Measurements from ENCODE around the gene CUEDC1.
A peak's percentile ranks its signal among the peaks of the same experiment; 100 is the strongest.
"Not testable (repeated sequence)": the region's sequence is repeated elsewhere in the genome, so short reads cannot be mapped to it uniquely, and the experiment has no call there.

Gene CUEDC1

DNA sequence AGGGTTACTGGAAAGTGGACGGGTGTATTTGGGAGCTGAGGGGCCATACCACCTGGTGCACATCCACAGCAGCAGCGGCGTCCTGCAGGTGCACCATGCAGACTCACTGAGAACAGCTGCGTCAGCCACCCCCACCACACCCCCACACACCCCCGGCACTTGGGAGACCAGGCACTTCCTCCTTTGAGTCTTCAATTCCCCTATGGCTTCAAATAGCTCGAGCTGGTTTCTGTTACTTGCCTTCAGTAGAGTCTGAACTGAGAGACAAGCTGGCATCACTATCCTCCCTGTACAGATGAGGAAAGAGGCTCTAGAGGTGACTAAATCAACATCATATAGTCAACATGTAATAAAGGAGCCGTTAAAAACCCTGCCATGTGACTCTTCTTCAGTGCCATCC, 15.4 kb downstream of the CUEDC1 start:
- no peak for DNase-seq (ENCODE audit: low read depth in 4 of 4, low spot score in 1 of 4)

DNA sequence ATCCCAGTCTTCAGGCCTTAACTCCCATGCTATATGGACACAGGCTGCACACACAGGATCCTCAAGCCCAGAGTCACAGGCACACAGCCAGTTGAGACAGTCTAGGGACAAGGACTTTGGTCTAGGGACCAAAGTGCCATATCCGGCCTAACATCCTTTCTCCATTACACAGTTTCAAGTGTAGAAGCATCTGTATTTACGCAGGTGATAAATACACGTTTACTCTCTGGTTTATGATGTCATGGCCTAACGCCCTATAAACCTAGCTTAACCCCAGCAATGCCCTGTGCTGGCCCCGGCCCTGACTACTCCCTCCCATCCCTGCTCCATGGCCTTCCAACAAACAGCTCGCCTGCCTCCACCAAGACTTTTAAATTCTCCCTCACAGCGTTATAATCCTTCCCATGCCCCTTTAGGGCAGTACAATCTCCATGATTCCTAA, 17.1 kb downstream of the CUEDC1 start:
- DNase-seq (ENCODE audit: low read depth in 4 of 4, low spot score in 1 of 4) = no peak

DNA sequence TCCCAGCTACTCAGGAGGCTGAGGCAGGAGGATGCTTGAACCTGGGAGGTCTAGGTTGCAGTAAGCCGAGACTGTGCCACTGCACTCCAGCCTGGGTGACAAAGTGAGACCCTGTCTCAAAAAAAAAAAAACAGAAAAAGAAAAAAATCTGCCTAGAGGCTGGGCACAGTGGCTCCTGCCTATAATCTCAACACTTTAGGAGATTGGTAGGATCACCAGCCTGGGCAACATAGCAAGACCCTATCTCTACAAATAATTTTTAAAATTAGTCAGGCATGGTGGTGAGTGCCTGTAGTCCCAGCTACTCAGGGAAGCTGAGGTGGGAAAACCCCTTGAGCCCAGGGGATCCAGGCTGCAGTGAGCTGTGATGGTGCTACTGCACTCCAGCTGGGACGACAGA, 17.7 kb downstream of the CUEDC1 start:
- no peak for DNase-seq (ENCODE audit: low read depth in 4 of 4, low spot score in 1 of 4)

DNA sequence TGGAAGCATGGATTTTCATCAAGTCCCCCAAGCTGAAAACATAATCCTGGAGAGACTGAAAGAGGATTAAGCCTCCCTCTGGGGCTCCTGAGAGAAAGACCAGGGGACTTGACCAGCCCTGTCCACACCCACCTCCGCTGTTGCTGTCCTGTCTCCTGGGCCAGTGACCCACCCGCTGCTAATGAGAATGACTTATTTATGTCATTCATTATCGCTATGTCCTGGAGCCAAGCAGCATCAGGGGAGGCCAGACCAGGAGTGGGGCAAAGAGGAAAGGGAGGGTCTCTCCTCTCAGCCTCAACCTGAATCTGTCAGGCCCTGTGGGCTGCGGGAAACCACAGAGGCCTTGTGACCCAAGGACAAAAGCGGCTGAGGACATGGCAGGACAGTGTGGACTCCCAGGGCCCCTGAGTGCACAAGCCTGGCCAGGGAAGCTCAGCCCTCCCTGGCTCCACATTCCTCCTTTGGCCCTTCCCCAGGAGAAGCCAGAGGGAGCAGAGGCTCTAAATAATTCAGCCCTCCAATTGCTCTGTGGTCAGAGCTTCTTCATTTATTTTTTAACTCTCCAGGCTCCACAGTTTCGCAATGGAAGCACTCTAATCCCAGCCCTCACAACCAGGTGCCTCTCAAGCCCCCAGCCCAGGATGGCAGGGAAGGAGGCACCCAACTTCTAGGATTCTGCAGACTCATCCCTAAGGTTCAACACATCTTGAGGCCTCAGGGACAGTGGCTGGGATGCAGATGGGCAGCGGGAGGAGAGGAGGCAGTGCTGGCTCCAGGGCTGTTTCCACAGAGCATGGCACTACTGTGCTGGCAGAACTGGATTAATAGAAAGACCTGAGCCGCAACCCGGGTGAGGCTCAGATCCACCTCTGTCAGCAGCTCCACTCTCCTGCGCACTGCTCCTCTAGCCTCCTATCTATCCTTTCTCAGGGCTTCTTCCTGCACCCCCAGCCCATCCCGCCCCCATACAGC, 19.1 kb downstream of the CUEDC1 start:
- DNase-seq (ENCODE audit: low read depth in 4 of 4, low spot score in 1 of 4) = no peak

DNA sequence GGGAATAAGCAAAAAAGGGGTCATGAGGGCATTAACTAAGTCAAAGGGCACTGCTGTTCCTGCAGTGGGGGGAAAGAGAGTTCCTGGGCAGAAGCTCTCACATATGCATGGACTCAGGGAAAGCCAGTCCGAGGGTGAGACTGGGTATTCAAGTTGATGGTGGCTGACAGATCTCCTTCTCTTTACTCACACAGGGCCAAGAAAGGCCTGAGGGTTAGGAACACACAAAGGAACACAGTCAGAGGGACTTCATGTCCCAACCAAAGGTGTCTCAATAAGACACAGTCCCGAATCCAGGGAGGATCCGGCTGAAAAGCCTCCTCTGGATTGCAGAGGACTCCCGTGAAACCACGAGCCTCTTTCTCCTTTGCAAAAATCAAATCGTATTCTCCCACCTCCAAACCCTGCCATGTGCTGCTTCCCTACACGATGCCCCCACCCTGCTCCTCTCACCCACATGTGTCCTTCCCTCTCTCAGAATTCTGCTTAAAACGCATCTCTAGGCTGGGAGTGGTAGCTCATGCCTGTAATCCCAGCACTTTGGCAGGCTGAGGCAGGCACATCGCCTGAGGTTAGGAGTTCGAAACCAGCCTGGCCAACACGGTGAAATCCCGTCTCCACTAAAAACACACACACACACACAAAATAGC, 23.6 kb downstream of the CUEDC1 start:
- DNase-seq (ENCODE audit: low read depth in 4 of 4, low spot score in 1 of 4) = no peak

DNA sequence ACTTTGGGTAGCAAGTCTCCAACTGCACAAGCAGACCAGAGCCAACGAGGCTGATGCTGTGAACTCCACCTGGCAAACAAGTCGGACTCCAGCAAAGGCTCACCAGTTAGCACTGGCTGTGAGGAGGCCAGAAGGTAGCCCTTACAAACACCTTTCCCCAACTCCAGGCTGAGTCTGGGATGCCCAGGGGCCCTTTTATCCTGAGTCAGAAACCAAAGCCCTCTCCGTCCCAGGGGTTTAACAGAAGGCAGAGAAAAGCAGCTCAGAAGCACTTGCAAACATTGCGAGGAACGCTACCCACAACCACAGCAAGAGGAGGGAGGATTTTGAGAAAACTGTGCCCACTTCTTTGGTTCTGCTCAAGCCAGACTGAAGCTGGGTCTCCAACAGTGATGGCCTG, 25.0 kb downstream of the CUEDC1 start:
- no peak for DNase-seq (ENCODE audit: low read depth in 4 of 4, low spot score in 1 of 4)

DNA sequence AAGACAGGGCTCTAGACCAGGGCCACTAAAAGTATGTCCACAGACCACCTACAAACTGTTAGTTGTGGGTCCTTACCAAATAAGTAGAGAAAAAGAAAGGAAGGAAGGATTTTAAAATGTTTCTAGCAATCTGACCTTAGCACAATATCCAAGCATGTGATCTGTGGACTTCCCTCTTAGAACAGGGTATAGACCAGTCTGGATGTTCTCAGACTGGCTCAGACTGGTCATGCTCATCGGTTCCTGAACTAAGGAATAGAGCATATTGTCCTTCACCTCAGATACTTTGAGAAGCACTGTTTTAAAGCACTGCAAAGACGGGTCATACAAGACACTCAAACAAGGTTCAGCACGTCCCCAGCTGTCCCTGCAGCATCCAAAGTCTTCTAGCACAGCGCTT, 25.8 kb downstream of the CUEDC1 start:
- no peak for DNase-seq (ENCODE audit: low read depth in 4 of 4, low spot score in 1 of 4)

DNA sequence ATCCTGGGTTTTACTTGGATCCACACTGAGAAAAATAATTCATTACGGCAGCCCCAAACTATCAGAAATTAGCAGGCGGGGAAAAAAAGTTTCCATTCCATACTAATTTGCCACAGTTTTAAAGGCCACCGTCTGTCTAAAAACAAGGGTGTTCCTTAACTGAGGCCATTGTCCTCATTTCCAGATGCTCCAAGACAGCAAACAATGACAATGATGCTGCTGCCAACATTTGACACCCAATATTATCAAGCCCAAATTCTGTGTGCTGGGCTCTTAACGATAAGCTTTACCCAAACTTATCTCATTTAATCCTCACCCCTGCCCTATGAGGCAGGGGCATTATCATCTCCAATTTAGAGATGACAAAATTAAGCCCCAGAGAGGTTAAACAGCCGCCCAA, 26.3 kb downstream of the CUEDC1 start:
- DNase-seq (ENCODE audit: low read depth in 4 of 4, low spot score in 1 of 4) = no peak

DNA sequence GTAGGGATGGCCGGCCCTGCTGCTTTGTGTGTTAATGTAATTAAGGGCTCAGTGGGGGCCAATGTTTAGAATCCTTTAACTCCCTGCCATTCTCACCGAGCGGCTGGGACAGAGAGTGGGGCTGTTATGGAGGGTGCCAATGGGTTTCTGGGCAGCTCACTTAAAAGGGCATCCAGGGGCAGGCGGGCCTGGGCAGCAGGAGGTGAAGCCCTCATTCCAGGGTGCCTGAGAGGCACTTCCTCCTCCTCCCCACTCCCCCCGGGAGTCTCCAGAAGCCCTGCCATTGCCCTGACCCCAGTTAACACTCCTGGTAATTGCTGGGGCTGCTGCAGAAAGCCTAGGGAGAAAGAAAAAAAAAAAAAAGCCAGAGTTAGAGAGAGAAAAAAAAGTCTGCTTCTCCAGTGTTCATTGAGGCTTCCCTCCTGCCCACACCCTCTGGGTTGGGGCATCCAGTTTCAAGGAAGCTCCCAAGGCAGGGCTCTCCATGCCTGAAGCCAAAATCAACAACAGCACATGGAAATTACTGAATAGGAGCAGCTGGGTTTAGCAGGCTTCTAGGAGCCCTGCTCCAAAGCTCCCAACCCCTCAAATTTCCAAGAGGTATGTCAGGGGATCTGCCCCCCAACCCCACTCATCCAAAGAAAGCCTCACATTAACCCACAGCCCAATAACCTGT, 28.0 kb downstream of the CUEDC1 start:
- DNase-seq (ENCODE audit: low read depth in 4 of 4, low spot score in 1 of 4) = no peak

DNA sequence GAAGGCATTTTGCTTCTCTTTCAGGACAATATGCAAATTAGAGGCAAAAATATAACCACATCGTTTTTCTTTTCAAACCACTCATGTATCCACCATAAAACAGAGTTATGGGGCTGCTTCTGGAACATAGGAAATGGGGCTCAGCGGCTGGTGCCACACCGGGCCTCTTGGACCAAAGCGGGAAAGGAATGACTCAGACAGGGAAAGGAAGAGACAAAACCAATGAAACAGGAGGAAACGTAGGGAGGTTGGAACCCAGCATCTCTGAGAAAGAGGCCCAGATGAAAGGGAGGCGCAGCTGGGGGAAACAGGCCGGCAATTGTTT, 28.5 kb downstream of the CUEDC1 start:
- no peak for DNase-seq (ENCODE audit: low read depth in 4 of 4, low spot score in 1 of 4)

DNA sequence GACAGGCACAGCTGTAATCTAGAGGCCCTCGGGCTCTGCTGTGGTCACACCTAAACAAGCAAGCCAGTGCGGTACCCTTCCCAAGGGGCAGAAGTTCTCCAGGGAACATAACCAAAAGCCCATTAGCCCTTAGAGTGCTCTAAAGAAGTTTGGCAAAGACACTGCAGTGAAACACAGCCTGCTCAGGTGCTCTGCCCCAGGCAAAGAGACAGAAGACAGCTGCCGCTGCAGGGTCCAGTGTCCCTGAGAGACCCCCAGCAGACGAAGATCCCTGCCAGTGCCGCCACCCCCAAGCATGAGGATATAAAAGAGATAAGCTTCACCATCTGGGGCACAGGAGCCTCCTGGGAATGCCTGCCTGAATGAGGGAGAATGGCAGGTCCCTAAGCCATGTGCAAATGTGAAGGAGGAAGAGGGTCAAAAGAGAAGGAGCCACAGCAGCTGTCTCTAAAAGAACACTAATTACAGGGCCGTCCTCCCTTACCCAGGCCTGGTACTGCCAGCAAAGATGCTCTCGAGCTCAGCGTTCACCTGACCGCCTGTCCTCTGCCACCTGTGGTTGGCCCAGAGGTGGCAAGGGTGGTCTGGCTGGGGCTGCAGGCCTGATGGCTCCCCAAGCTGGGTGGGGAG, 29.7 kb downstream of the CUEDC1 start:
- no peak for DNase-seq (ENCODE audit: low read depth in 4 of 4, low spot score in 1 of 4)

DNA sequence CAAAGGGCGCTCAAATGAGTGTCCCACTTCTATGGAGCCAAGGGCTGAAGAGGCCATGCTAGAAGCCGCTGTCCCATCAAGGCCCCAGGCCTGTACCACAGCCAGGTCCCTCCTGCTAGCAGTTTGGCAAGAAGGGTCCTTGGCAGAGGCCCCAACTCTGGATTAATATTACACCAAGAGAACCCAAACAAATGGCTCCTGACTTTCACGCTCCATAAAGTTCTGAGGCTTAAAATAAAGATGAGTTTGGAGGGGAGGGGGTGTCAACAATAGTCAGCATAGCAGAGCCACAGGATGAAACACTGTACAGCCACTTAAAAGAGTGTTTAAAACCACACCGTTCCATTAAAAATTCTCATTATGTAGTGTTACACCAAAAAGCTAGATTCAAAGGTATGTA, 30.5 kb downstream of the CUEDC1 start:
- no peak for DNase-seq (ENCODE audit: low read depth in 4 of 4, low spot score in 1 of 4)

DNA sequence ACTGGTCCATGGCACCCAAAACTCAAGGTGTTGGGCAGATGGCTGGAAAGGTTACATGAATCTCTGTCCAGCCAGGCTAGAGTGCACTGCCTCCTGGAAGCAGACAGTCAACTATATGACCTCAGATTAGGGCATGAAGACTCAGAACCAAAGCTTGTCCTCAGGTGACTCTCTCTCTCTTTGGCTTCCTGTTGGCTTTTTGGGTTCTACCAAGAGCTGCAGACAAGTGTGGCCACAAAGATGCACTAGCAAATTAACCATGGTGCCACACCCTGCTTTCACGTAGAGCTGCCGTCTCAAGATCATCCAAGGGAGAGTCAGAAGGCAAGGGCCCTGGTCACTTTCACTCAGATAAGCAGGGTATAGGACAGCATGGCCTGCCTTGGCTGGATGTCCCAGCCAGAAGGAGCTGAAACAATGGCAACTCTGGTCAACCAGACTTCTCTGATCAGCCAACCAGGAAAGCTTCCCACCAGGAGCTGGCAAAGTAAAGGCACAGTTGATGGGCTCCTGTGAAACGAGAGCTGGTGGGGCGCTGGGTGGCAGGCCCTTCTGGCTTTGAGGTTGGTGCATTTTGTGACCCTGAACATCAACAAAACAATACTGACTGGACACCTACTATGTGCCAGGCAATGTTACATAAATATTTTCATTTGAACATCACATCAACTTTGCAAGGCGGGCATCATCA, 31.9 kb downstream of the CUEDC1 start:
- no peak for DNase-seq (ENCODE audit: low read depth in 4 of 4, low spot score in 1 of 4)

DNA sequence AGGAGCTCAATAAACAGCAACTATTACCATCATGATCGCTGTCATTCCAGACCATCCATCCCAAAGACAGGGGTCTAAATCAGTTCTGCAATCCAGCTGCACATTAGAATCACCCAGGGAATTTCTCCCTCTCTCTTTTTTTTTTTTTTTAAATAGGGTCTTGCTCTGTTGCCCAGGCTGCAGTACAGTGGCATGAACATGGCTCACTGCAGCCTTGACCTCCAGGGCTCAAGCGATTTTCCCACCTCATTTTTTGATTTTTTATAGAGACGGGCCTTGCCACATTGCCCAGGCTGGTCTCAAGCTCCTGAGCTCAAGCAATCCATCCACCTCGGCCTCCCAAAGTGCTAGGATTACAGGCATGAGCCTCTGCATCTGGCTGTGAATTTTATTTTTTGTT, 32.5 kb downstream of the CUEDC1 start:
- DNase-seq (ENCODE audit: low read depth in 4 of 4, low spot score in 1 of 4) = not testable (repeated sequence)

DNA sequence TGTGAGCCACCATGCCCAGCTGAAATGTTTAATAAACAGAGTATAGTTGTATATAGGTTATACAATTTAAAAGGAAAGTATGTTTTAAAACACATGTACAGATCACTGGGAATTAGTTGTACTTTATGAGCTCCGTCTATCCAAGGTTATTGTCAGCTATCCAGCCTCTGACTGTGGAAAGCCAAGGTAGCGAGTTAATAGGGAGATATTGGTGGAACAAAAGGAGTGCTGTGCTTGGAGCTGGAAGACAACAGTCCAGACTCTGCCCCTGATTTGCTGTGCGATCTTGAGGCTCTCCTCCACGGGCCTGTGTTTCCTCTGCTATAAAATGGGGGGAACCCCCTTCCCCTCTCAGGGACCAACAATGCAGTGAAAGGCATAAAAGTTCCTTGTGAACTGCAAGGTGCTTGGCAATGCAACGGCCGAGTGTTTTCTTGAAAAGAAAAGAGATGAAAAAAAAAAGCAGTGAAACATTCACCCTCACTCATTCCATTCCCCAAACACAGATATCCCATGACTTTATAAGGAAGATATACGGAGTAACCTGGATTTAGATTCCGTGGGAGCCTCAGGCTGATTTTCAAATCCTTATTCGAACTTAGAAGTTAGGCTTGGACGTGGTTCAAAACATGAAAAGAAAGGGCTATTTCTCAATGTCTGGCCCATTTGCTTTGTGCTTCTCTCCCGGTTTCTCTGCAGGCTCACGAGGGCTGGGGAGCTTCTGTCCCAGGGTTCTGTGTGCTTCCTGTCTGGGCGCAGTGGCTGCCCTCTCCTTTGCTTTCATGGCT, 34.1 kb downstream of the CUEDC1 start:
- DNase-seq (ENCODE audit: low read depth in 4 of 4, low spot score in 1 of 4) = no peak

DNA sequence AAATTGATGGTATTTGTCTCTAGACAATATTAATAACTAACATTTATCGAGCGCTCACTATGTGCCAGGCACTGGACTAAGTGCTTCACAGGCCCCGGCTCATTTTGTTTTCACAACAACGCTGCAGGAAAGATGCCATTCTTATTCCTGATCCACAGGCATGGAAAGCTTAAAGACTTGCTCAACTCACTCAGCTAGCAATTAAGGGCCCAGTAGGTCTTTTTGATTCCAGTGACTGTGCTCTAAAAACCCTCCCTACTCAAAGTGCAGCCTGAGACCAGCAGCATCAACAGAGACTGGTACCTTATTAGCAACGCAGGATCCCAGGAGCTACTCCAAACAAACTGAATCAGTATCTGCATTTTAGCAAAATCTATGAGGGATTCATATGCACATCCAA, 35.3 kb downstream of the CUEDC1 start:
- no peak for DNase-seq (ENCODE audit: low read depth in 4 of 4, low spot score in 1 of 4)

DNA sequence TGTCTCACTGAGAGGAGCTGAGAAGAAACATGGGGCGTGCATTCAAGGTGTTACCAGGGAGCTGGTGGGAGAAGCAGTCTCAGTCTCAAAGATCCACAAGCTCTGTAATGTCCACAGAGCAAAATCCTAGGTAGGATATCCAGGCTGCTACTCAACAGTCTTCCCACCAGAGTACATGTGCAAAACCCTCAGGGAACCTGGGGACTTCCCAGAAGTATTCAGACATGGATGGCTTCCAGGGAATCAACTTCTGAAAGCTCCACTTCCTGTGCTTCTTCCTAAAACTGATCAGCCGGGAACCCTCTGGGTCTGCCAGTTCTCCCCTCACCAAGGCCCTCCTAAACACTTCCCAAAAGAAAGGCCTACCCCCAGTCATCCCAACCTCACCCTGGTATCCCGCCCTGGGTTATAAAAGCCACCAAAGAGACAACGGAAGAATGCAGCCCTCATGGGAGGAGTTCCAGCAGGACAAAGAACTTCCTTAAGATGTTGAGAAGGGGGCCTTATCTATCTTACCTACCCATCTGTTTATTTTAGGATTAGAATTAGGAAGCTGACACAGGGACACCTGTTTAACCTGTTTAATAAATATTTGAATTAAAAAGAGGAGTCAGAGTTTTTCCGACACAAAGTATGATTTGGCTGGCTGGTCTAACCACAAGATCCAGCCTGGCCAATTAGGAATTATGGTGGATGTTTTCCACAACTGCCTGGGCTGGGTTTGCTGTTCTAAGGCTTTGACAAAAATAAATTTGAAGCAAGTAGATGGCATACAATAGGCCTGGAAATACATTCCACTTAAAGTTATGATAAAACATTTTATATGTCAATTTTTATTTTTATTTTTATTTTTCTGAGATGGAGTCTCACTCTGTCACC, 37.0 kb downstream of the CUEDC1 start:
- DNase-seq (ENCODE audit: low read depth in 4 of 4, low spot score in 1 of 4) = no peak

DNA sequence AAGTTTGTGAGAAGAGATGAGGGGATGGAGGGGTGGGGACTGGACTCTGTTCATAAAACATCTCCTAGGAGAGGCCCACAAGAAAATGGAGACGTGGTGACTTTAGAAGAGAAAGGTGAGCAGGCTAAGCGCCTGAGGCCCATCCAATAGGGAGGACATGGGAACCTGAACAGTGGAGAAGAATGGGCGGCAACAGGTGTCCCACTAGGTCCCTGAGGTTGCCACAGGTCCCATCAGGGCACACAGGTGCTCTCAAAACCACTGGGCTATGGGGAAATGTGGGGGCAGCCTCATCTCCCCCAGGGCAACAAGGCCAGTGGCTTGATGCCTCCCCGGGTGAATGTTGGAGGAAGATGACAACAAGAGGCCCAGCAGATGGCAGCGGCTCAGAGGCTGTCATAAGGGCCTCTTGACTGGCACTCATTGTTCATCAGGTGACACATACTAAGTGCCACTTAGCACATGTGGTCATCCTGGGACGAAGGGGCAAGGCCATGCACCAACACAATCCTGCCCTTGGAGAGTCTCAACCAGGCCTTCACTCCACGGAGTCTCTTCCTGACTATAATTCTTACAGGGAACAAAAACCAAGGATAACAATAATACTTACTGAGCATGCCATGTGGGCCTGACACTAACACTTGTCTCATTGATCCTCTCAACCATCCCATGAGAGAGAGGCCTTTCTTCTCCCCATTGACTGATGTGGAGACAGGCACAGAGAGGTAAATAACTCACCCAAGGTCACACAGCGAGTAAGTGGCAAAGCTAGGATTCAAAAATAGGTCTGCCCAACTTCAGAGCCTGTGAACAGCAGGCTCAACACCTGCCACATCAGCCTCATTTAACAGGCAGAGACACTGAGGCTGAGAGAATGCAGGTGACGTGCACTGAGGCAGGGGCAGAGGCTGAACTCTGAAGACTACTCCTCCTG, 38.0 kb downstream of the CUEDC1 start:
- peak in 1 of 4 experiments; percentile 12 for DNase-seq (ENCODE audit: low read depth in 4 of 4, low spot score in 1 of 4)
